Measurements from ENCODE around the gene SKP1. TPM values are rescaled to one million over a fixed set of nuclear protein-coding genes. Genes with fewer than 3 reads are reported as not detected.
"Not testable (repeated sequence)": the region's sequence is repeated elsewhere in the genome, so short reads cannot be mapped to it uniquely, and the experiment has no call there.

The SKP1 gene
- polyA plus RNA-seq, 3 donors, result 937 to 1,021 (median 984) TPM

DNA sequence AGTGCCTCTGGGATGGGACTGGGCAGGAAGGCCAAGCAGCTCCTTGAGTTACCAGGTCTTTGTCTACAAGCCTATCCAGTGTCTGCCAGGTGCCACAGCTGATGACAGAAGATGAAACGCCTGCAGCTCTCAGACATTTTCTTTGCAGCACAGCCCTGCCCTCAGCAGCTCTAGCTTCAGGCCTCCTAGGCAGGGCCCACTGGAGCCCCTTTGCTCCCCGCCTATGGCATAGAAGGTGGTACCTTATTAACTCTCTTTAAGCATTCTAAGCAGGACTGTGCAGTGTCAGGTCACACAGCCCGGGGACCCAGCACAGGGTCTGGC is 1.3 kb upstream of the SKP1 start:
- DNase-seq (ENCODE audit: low read depth in 3 of 3, low spot score in 2 of 3), result no peak

DNA sequence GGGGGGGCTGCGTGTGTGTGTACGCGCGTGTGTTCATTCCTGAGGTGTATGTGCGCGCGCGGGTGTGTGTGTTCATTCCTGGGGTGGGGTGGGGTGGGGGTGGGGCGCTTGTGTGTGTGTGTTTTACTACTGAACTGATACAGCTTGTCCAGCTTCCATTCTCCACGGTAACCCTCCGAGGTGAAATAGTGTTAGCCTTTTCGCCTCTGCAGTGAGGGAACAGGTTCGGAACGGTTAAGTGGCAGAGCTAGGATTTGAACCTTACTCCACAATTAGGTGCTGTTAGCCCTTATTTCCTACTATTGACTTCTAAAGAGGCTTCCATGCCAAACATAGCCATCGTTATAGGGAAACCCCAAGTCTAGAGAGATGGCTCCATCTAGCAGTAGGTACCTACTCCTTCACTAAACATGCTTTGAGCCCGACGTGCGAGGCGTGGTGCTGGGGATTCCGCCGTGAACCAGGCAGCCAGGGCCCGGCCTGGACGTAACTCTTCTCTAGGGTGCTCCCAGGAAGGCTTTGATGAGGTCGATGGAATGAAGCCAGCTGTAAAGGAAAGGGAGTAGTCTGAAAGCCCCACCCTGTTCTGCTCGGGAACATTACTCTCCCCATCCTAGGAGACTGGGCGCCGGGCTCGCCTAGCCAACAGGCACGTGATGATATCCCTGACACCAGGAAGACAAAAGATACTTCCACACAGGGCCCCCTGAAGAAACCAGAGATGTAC is 782 bp upstream of the SKP1 start:
- peak; percentile 15 to 77 (median 34) for DNase-seq (ENCODE audit: low read depth in 3 of 3, low spot score in 2 of 3)

DNA sequence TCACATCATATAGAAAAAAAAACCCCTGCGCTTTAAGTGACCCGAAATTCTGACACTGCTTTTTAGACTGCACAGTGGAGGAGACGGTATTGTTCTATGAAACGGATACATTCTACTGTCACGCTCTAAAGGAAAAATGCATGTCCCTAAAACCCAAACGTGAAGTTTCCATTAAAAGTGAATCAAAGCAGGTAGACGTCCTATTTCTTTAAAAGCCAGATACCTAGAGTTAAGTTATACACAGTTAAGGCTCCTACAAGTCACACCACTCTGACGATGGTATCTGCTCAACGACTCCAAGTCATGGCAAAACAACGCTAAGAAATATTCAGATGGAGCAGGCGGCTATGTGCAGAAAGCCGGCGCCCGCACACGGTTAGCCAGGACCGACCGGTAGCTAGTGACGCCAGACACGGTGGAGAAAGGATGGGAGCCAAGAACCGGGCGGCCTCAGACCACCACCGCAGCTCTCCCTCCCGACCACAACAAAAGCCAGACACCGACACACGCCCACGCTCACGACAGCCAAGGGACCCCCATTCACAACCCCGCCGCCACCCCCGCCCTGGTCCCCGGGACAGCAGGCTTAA is 734 bp downstream of the SKP1 start:
- peak; percentile 27 to 30 (median 27) for DNase-seq (ENCODE audit: low read depth in 3 of 3, low spot score in 2 of 3)

DNA sequence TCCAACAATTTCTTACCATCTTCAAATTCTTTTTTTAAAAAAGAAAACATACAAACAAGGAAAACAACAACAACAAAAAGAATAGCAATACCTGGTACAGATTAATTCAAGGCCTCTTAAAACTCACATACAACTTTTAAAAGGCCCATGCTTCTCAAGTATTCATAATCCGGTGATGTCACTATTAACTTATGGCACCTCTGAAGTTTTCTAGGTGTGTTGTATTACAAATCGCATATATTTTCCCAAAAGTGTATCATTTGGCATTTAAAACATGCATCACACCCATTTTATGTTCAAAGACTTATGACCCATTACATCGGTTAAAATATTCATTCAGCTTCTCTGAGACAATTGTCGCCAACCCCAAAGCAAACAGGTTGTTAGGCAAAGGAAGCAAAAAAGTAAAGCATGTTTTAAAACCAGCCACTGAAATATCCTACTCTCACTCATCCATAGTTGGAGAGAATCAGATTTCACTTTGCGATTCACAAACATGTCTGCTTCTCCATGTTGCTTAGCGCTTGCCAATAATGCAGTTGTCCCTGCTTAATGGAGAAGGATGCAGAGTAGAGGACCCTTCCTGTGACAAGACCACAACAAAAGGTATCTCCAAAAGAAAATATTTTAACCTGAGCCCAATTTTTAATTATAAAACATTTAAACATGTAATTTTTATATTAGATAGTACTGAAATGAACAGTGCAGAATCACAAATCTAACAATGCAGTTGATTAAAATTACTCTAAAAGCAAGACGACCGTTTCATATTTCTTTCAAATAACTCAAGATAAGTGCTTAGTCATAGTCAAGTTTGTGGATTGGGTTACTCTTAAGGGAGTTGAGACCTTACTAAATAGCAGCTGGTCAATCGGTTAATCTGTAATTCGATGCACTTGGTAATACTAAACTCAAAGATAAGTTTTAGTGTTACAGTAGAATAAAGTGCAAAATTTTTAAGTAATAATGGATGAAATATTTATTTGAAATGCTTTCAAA is 1.6 kb downstream of the SKP1 start:
- DNase-seq (ENCODE audit: low read depth in 3 of 3, low spot score in 2 of 3), result peak in 2 of 3 donors; percentile 21 to 23

DNA sequence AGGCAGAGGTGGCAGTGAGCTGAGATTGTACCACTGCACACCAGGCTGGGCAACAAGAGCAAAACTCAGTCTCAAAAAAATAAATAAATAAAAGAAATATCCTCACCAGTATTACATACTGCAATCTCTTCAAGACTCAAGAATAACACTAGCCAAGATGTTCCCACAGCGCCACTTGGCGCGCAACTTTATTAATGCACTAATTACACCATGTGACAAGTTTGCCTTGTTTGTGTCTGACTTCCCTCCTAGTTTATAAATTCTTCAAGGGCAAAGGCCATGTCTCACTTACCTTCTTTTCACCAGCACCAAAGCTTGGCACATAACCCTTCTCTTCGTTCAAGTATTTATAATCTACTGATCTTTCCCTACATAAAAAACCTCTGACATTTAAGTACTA is 4.8 kb downstream of the SKP1 start:
- DNase-seq (ENCODE audit: low read depth in 3 of 3, low spot score in 2 of 3), result no peak

DNA sequence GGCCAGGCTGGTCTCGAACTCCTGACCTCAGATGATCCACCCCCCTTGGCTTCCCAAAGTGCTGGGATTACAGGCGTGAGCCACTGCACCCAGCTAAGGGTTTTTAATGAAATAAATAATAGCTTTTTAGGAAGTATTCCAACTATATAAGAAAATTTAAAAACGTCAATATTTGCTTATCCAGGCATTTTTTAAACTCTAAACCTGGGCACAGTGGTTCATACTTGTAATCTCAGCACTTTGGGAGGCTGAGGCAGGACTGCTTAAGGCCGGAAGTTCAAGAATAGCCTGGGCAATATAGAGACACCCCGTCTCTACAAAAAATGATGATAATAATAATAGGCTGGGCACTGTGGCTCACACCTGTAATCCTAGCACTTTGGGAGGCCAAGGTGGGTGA is 14.2 kb downstream of the SKP1 start:
- DNase-seq (ENCODE audit: low read depth in 3 of 3, low spot score in 2 of 3), result no peak

DNA sequence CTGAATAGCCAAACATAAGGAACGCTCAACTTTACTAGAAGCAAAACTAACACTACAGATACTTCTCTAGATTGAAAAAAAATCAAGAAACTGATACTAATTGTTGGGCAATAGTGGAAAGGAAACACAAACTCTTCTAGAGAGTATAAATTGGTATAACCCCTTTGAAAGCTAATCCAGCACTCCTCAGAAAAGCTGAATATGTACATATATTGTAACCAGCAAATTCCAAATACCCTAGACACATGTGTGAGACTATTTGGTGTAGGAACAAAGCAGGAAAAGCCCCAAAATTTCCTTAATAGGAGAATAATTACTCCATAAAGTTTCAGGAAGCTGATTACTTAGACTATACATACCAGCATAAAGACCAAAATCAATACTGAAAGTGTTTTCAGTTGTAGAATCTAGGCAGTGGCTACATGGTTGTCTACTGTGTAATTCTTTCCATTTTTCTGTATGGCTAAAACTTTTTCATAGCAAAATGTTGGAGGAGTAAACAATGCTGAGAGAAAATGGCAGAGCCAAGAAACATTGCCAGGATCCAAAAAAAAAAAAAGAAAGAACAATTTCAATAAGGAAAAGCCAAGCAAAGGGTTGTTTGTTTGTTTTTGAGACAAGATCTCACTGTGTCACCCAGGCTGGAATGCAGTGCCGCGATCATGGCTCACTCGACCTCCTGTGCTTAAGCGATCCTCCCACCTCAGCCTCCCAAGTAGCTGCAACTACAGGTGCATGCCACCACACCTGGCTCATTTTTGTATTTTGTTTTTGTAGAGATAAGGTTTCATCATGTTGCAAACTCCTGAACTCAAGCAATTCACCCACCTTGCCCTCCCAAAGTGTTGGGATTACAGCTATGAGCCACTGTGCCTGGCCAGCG is 15.0 kb downstream of the SKP1 start:
- no peak for DNase-seq (ENCODE audit: low read depth in 3 of 3, low spot score in 2 of 3)

DNA sequence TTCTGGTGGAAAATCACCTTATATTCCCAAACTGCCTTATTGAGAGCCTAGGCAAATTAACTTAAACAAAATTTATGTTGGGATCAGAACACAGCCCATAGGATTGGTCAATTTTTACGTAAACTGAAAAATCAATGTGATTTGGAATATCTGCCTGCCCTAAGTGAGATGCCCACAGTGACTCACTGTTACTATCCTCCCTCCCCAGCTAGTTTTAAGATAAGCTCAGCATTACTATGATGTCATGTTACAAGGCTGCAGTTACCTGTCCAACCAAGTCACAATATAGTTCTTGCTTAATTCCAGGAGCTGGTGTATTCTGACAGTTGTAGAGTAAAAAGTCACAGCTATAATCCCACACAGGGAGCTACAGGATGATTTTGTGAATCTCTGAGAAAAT is 23.1 kb downstream of the SKP1 start:
- no peak for DNase-seq (ENCODE audit: low read depth in 3 of 3, low spot score in 2 of 3)

DNA sequence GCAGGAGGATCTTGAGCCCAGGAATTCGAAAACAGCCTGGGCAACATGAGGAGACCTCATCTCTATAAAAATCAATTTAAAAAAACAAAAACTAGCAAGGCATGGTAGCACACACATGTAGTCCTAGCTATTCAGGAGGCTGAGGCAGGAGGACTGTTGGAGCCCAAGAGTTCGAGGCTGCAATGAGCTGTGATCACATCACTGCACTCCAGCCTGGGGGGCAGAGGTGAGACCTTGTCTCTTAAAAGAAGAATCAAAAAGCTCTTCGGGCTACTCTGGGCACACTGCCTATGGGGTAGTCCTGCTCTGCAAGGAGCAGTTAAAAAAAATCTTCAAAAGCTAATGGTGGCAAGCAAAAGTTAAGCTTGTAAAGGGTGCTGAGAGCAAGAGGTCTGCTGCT is 23.5 kb downstream of the SKP1 start:
- DNase-seq (ENCODE audit: low read depth in 3 of 3, low spot score in 2 of 3), result no peak

DNA sequence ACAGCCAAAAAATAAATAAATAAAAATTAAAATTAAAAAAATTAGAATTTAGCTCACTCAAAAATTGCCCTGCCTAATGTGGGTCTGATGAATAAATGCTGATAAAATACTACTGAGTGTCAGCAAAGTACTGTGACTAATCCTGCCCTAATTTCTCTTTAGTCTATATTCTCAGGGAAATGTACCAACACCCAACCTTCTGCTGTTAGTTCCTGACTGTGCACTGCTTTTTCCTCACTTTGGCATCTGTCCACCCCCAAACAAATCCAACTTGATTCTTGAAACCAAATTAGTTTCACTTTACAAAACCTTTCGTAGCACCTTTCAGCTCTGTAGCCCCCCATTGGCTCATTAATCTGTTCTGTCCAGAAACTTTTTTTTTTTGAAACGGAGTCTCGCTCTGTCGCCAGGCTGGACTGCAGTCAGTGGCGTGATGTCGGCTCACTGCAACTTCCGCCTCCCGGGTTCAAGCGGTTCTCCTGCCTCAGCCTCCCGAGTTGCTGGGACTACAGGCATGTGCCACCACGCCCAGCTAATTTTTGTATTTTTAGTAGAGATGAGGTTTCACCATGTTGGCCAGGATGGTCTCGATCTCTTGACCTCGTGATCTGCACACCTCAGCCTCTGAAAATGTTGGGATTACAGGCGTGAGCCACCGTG is 24.4 kb downstream of the SKP1 start:
- DNase-seq (ENCODE audit: low read depth in 3 of 3, low spot score in 2 of 3), result not testable (repeated sequence)

DNA sequence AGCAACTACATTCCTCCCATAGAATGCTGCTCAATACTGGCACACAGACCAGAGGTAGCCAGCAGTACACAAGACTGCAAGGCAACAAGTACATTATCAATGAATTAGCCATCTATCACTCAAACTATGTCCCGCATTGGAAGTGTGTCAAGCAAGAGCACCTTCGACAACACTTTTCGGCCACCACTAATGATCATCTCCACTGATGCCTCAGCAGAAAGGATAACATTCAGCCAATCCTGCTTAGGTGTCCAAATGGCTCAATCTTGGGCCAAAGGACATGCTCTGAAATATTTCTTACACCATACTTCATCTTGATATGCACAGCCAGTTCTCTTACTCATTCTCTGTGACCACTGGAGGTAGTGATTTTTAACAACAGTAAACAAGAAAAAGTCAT is 25.0 kb downstream of the SKP1 start:
- no peak for DNase-seq (ENCODE audit: low read depth in 3 of 3, low spot score in 2 of 3)

DNA sequence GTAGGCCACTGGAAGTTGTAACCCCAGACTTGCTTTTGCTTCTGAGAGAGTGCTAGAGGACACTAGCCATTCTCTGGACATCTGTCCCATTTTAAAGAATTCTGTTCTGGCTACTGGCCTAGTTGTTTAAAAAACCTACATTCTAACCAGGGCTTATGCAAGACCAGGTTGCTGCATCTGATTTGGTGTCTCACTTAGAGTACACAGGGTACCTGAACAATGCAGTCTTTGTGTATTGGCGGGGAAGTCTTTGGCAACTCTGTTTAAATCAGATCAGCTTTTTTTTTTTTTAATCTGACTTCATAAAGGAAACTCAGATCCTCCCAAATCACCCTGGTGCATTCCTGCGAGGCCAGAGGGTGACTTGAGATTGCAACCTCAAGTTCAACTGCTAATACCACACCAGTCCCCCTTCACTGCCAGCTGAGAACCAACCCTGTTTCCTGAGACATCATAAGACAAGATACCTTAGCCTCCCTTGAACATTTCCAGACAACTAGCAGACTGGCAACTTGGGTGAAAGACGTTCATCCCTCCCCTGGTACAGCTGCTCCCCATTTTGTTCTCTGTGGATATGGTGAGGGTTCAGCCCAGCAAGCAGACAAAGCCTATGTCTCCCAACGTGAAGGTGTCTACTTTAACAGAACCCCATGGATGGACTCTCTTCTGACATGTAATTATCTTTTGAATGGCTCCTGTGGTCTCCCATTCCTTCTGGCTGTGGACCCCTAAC is 27.0 kb downstream of the SKP1 start:
- DNase-seq (ENCODE audit: low read depth in 3 of 3, low spot score in 2 of 3), result no peak

DNA sequence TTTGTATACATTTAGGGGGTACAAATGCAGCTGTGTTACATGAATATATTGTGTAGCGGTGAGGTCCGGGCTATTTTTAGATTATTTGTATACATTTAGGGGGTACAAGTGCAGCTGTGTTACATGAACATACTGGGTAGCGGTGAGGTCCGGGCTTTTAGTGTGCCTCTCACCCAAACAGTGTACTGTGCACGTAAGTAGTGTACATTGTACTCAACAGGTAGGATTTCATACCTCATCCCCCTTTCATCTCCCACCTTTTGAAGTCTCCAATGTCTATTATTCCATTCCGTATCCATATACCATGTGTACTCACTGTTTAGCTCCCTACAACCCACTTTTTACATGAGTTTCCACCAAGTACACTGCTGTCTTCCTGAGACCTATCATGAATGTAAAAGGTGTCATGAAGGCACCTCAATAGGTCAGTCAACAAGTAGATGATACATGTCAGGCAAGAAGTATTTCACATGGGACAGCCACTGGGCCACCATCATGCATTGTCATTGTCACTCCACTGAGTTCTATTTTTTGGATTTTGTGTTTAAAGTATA is 27.7 kb downstream of the SKP1 start:
- no peak for DNase-seq (ENCODE audit: low read depth in 3 of 3, low spot score in 2 of 3)

DNA sequence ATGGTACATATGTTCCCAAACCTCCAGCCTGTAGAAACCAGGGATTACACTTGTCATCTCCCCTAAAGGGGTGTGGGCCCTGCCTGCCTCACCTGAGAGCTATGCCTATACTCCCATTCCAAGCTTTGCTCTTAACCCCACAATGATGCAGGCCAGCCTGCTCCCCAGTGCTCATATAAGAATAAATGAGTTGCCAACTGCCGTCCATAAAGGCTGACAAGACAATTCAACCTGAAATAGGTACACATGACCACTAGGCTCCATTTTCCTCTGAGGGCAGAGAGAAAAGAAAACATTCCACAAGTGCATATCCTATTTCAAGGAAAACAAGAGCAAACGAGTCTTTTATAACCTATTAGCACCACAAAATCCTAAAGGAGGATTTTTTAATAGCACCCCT is 28.4 kb downstream of the SKP1 start:
- peak in 1 of 3 donors; percentile 24 for DNase-seq (ENCODE audit: low read depth in 3 of 3, low spot score in 2 of 3)

DNA sequence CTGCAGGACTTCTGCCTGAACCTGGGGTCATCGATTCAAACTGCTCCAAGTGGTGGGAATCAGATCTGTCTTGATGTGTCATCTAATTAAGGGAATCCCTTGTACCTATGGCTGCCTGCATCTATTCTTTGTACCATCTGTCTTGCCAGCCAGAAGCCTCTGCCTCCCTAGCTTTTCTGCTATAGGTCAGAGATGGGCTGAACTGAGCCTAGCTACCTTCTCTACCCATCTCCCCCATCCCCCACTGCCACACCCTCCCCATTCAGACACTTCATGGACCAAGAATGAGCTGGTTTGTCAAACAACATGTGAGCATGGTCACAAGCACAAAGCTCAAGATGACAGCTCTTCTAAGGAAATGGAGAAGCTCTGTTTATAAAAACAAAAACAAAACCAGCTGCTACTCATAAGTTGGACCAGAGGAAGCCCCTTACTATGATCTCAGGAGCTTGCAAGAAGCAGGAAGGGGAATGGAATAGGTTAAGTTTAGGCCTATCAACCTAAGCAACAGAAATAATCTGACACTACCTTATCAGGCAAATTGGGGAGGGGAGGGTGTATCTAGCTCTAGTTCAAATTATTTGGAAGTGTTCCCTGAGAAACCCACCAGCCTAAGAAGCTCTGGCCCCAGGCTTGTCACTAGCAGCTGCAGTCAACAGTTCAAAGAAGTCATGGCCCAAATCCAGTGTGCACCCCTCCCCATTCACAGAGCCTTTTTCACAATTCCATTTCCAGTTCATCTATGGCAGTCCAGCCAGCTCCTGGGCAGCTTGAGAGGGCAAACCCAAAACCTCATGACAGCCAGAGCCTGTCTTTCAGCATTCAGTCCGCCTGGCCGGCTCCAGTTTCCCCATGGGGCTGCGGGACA is 29.9 kb downstream of the SKP1 start:
- DNase-seq (ENCODE audit: low read depth in 3 of 3, low spot score in 2 of 3), result no peak

DNA sequence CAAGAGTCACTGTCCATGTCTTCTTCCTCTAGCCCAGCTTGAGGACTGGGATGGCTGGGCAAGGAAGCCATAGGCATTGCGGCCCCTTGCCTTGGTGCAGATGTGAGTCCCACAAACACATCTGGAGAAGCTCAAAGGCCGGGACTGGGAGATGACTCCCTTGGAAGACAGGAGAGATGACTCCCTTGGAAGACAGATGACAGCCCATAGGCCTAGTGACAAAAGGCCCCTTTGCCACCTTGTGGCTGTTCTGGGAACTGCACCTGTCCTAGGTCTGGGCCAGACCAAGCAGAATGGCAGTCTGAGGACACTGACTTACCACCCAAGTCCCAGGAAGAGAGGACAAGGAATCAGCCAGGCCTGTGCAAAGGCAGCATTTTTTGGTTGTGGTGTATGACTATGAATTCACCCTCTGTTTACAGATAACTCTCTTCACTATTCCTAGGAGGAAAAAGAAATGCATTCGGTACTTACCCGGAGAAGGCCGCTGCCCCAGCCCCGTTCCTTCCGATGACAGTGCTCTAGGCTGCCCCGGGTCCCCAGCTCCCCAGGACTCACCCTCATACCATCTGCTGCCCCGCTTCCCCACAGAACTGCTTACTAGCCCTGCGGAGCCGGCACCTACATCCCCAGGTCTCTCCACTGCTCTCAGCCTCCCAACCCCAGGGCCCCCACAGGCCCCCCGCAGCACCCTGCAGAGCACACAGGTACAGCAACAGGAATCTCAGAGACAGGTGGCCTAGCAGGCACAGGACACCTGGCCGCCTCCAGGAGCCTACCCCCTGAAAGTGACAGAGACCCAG is 30.8 kb downstream of the SKP1 start:
- peak; percentile 29 to 50 (median 47) for DNase-seq (ENCODE audit: low read depth in 3 of 3, low spot score in 2 of 3)

DNA sequence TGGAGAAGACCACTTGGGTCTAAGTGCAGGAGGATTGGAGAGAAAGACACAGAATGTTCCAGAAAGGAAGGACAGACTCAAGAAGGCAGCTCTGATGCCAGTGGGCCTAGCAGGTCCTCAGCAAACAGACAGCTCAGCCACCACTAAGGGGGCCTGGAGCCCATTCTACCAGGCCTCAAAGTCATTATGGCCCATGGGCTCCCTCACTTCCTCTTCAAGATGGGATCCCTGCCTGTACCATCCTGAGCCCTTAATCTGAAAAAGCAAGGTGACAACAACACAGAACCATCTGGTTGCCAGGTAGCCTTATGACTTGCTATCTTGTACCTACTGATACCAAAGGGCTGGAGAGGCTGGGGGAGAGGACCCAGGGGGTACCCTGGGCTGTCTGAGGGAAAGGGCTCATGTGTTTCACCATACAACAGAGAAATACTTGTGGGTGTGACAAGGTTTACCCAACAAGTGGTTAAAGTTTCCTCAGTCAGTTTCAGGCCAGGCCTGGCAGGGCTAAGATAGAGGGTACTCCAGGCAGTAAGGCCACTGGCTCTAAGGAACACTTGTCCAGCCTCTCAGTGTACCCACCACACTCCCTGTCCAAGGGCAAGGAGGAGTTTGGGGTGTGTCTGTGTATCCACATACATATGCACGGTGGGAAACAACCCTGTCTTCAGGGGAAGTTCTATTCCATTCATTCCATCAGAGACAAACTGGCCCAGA is 31.6 kb downstream of the SKP1 start:
- no peak for DNase-seq (ENCODE audit: low read depth in 3 of 3, low spot score in 2 of 3)

All from right renal cortex interstitium (tissue), 3 donors.